CD4-positive, alpha-beta T cell (primary cell): Measurements from ENCODE around the gene SNX1. TPM values are rescaled to one million over a fixed set of nuclear protein-coding genes. Genes with fewer than 3 reads are reported as not detected.

Source experiments
- ATAC-seq: fragments of 200-7000 bp; cut with Tn5 transposase; one replicate; pipeline ENCODE4 v1.10.0; 2022; ENCODE audit warnings: mild to moderate bottlenecking; ENCODE audit not compliant: poor library complexity
- CTCF ChIA-PET: fragments of 350-600 bp; sonication (Branson Sonifier 250); formaldehyde crosslinking; loops from one replicate; lab custom pipeline; 2021; ENCODE audit warnings: antibody characterized with exemption, inconsistent platforms; lab: Charles Lee
- POLR2A ChIA-PET: fragments of 350-600 bp; sonication (Branson Sonifier 250); formaldehyde crosslinking; loops from one replicate; lab custom pipeline; 2021; ENCODE audit warnings: antibody characterized with exemption, inconsistent platforms; lab: Charles Lee
- DNase-seq, 14 experiments: peaks; one replicate each; pipeline ENCODE4 v3.0.0-alpha.2; 2013 to 2020; ENCODE audit warnings: mixed read lengths in 2 of 14
- H3K27ac ChIP-seq, 2 donors: one replicate each; pipeline versions ENCODE4 v1.5.1 to v1.7.0; 2013; ENCODE audit warnings: low read length in 2 of 2, low read depth in 1 of 2, mild to moderate bottlenecking in 1 of 2
- H3K27me3 ChIP-seq, 2 experiments: 1 replicate in 1 of 2; 2 replicates in 1 of 2; pipeline versions ENCODE4 v1.6.1 to v1.7.0; 2013; ENCODE audit warnings: low read length in 2 of 2, control low read depth in 1 of 2, mild to moderate bottlenecking in 1 of 2, moderate library complexity in 1 of 2; ENCODE audit not compliant: insufficient read depth in 2 of 2, control insufficient read depth in 1 of 2
- H3K36me3 ChIP-seq: one replicate; pipeline ENCODE4 v1.6.1; 2013; ENCODE audit warnings: low read length, control low read depth; ENCODE audit not compliant: insufficient read depth
- H3K4me1 ChIP-seq: one replicate; pipeline ENCODE4 v1.6.1; 2013; ENCODE audit warnings: low read length, control low read depth; ENCODE audit not compliant: insufficient read depth
- H3K4me3 ChIP-seq: one replicate; pipeline ENCODE4 v1.5.1; 2013; ENCODE audit warnings: mild to moderate bottlenecking, low read length, moderate library complexity
- H3K9me3 ChIP-seq, 2 experiments: 1 replicate in 1 of 2; 2 replicates in 1 of 2; pipeline versions ENCODE4 v1.6.1 to v1.7.0; 2013; ENCODE audit warnings: low read length in 2 of 2, mild to moderate bottlenecking in 2 of 2, control low read depth in 1 of 2, moderate library complexity in 1 of 2; ENCODE audit not compliant: control insufficient read depth in 1 of 2, insufficient read depth in 1 of 2
- H3K27ac Mint-ChIP-seq: one replicate; pipeline ENCODE4 v1.8.0; 2020; ENCODE audit warnings: mixed read lengths
- H3K27me3 Mint-ChIP-seq: one replicate; pipeline ENCODE4 v1.8.0; 2021; ENCODE audit warnings: mixed read lengths
- H3K36me3 Mint-ChIP-seq: one replicate; pipeline ENCODE4 v1.8.0; 2021; ENCODE audit warnings: low read depth, mixed read lengths
- H3K4me1 Mint-ChIP-seq: one replicate; pipeline ENCODE4 v1.8.0; 2021; ENCODE audit warnings: low read depth, mixed read lengths
- H3K4me3 Mint-ChIP-seq: one replicate; pipeline ENCODE4 v1.8.0; 2020; ENCODE audit warnings: mild to moderate bottlenecking, mixed read lengths
- H3K9me3 Mint-ChIP-seq: one replicate; pipeline ENCODE4 v1.8.0; 2020; ENCODE audit warnings: mixed read lengths
- CTCF ChIP-seq: fragments of 200-600 bp; IDR thresholded peaks from one replicate; pipeline ENCODE4 v1.8.0; 2022; ENCODE audit warnings: antibody characterized with exemption, mild to moderate bottlenecking
- intact Hi-C, 2 experiments: fragments of 100-400 bp; cut with DNase I in 1 of 2; cut with micrococcal nuclease in 1 of 2; formaldehyde crosslinking; loops; one replicate each; pipeline versions ENCODE4 v1.15.1 to v1.9.0; 2023 to 2025; cut with DNase I, micrococcal nuclease
- total RNA-seq, 174 experiments: library from RNA in 2 of 174; stranded (reverse) in 2 of 174; gene quantifications; one replicate each; pipeline ENCODE4 v1.2.3 and lab custom pipeline; 2021 to 2026

The SNX1 gene
- total RNA-seq, 2 experiments from 2014 or later = 57.0 to 61.1 TPM

GRCh38 chr15:64163659-64164362 lies 68.0 kb downstream of the SNX1 start:
- peaks cover 25% of the 10 kb centered on the region for H3K36me3 Mint-ChIP-seq
- peak in 1 of 14 experiments; percentile 31 for DNase-seq
- TF ChIP-seq CTCF = no peak
- peak overlapping the region; percentile 89 for H3K4me3 Mint-ChIP-seq
- Histone ChIP-seq H3K36me3 (peaks cover 24% of the 10 kb centered on the region), H3K27me3 (no peaks in the 10 kb centered on the region), H3K27ac (peak overlapping the region; percentile 77 to 80), H3K4me1 (peaks cover 49% of the 10 kb centered on the region), H3K9me3 (no peaks in the 10 kb centered on the region), H3K4me3 (peak overlapping the region; percentile 63)
- no peaks in the 10 kb centered on the region for H3K27me3 Mint-ChIP-seq
- CTCF ChIA-PET = interaction anchor here (0.7 to 2.8 kb wide), 6 partner anchors 10 to 971 kb away, joined by 3 to 26 read pairs (median 4); partner anchors contain the start of genes SNX1 and TRIP4
- intact Hi-C loops = loop anchor here (1.0 to 10.0 kb wide), 10 partner anchors 71 to 969 kb away; partner anchors contain the start of genes CSNK1G1 (in 2 of the 2), CIAO2A (in 1 of the 2), HERC1 (in 1 of the 2) and PDCD7 (in 1 of the 2)
- no peak for ATAC-seq
- H3K27ac Mint-ChIP-seq = peak overlapping the region; percentile 87
- peaks cover 41% of the 10 kb centered on the region for H3K4me1 Mint-ChIP-seq
- POLR2A ChIA-PET = interaction anchor here (0.6 to 4.2 kb wide), 19 partner anchors 8 to 1141 kb away, joined by 3 to 48 read pairs (median 5); partner anchors contain the start of genes CIAO2A, CSNK1G1, RNU5B-1 and SNX1
- no peaks in the 10 kb centered on the region for H3K9me3 Mint-ChIP-seq

- Mint-ChIP-seq H3K4me3 (peak overlapping the region; percentile 89), H3K27me3 (no peaks in the 10 kb centered on the region), H3K36me3 (peaks cover 19% of the 10 kb centered on the region), H3K9me3 (no peaks in the 10 kb centered on the region), H3K27ac (peak overlapping the region; percentile 44), H3K4me1 (peaks cover 39% of the 10 kb centered on the region)
- DNase-seq = no peak
- Histone ChIP-seq H3K4me3 (no peak overlapping the region), H3K36me3 (peaks cover 18% of the 10 kb centered on the region), H3K27me3 (no peaks in the 10 kb centered on the region), H3K4me1 (peaks cover 43% of the 10 kb centered on the region), H3K27ac (no peak overlapping the region), H3K9me3 (no peaks in the 10 kb centered on the region)
- CTCF ChIA-PET = interaction anchor here (1.5 kb wide), 1 partner anchor 10 kb away, joined by 6 read pairs; no protein-coding TSS in a partner anchor
- intact Hi-C loops = loop anchor here in 1 of 2 experiments (5.0 to 10.0 kb wide), 5 partner anchors 190 to 740 kb away; partner anchors contain the start of genes CSNK1G1, HERC1 and PIF1
- no peak for ATAC-seq
- TF ChIP-seq CTCF = no peak
- POLR2A ChIA-PET = interaction anchor here (0.9 to 4.2 kb wide), 3 partner anchors 11 to 730 kb away, joined by 3 to 48 read pairs (median 9); no protein-coding TSS in a partner anchor
Measured at GRCh38 chr15:64164436-64164835, 68.7 kb downstream of the SNX1 start.

GRCh38 chr15:64166102-64166890 lies 70.5 kb downstream of the SNX1 start:
- intact Hi-C loops = loop anchor here in 1 of 2 experiments (10.0 kb wide), 3 partner anchors 189 to 739 kb away; partner anchors contain the start of genes CSNK1G1 and PIF1
- no peak for TF ChIP-seq CTCF
- Histone ChIP-seq H3K36me3 (peaks cover under 1% of the 10 kb centered on the region), H3K27me3 (no peaks in the 10 kb centered on the region), H3K27ac (no peak overlapping the region), H3K4me3 (no peak overlapping the region), H3K4me1 (peaks cover 24% of the 10 kb centered on the region), H3K9me3 (no peaks in the 10 kb centered on the region)
- CTCF ChIA-PET = interaction anchor here (0.5 to 1.5 kb wide), 2 partner anchors 12 to 985 kb away, joined by 5 to 6 read pairs; no protein-coding TSS in a partner anchor
- no peak overlapping the region for H3K4me3 Mint-ChIP-seq
- H3K36me3 Mint-ChIP-seq = peaks cover 15% of the 10 kb centered on the region
- POLR2A ChIA-PET = no interaction called here
- ATAC-seq (no peak), DNase-seq (no peak)
- H3K27me3 Mint-ChIP-seq = no peaks in the 10 kb centered on the region
- peak overlapping the region; percentile 52 for H3K27ac Mint-ChIP-seq
- H3K9me3 Mint-ChIP-seq = no peaks in the 10 kb centered on the region
- H3K4me1 Mint-ChIP-seq = peaks cover 30% of the 10 kb centered on the region
